RPMI8226 (cell line): ENCODE data around the gene ABI2.

Experiments used
- DNase-seq: peaks from one replicate; pipeline ENCODE4 v3.0.0-alpha.2; 2015

Gene ABI2

DNA sequence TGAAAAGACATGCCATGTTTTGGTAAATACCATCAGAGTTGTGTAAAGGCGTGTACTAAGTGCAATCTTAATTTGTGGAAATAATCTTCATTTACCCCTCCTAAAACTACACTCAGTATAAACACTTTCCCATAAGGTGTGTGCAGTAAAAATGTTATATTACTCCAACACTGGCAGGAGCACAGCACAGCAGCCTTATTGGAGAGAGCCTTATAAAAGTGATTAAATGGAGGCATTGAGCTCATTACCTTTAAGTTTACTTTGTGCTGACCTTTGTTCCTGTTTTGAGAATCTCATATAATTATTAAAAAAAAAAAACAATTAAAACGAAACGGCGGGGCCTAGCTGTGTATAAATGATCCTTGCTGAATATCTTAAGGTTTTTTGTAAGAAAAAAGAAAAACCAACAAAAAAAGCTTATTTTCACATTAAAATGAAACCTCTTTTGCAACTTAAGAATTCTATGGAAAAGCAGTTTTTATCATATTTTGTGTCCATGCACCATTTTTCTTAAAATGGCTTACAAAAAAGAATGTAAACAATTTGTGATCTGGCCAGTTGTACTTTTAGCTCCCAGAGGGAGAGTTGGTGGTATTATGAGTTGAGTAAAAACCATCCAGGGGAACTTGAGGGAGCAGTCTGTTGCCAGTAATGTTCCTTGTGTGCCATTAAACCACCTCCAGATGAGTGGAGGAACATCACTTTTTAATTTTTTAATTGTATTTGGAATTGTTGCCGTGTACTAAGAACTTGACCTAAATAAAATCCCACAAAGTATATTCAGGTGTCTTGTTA, 103.4 kb downstream of the ABI2 start:
- DNase-seq = no peak

DNA sequence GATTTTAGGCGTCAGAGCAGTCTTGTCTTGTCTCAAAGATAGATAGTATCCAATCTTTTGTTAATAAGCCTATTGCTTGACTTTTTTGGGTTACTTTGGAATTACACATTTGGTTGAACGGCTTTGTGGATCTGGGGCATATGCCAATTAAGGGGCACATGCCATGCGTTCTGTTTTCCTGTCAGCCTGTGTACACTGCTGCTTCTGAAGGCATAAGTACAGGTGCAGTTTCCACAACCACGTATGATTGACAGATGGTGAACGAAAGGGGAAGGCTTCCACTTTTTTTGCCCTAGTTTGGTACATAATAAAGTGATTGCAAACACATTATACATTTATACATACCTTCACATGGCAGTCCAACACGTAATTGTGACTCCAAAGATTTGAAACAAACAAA, 104.6 kb downstream of the ABI2 start:
- no peak for DNase-seq

- DNase-seq = no peak
These were observed 108.3 kb downstream of the ABI2 start for GRCh38 chr2:203436496-203436895.

GRCh38 chr2:203437511-203437910, 109.3 kb downstream of the ABI2 start:
- no peak for DNase-seq

- no peak for DNase-seq
These were observed 110.3 kb downstream of the ABI2 start for GRCh38 chr2:203438528-203438927.

- DNase-seq = no peak
These were observed 112.5 kb downstream of the ABI2 start for GRCh38 chr2:203440671-203441070.

- DNase-seq = no peak
These were observed 113.3 kb downstream of the ABI2 start for GRCh38 chr2:203441463-203441862.

GRCh38 chr2:203442463-203442862, 114.3 kb downstream of the ABI2 start:
- no peak for DNase-seq

- no peak for DNase-seq
These were observed 116.5 kb downstream of the ABI2 start for GRCh38 chr2:203444738-203445137.

DNA sequence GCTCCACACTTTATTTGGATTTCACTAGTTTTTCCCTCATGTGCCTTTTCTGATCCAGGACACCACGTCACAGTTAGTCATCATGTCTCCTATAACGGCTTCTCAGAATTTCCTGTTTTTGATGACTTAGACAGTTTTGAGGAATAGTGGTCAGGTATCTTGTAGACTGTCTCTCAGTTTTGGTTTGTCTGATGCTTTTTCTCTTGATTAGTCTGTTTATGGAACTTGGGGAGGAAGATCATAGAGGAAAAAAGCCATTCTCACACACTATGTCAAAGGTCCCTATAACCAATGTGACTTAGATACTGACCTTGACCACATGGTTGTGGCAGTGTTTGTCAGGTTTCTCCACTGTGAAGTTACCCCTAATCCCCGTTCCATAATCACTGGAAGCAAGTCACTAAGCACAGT, 117.9 kb downstream of the ABI2 start:
- no peak for DNase-seq

DNA sequence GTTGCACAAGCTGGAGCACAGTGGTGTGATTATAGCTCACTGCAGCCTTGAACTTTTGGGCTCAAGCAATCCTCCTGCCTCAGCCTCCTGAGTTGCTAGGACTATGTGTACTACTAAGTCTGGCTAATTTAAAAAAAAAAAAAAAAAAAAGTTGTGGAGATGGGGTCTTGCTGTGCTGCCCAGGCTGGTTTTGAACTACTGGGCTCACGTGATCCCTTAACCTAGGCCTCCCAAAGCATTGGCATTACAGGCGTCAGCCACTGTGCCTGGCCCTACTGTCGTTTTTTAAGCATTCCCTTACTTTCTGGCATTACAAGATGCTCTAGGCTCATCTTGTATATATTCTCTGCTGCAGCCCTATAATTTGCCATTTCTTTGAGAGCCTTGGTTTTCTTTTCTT, 118.6 kb downstream of the ABI2 start:
- no peak for DNase-seq

DNA sequence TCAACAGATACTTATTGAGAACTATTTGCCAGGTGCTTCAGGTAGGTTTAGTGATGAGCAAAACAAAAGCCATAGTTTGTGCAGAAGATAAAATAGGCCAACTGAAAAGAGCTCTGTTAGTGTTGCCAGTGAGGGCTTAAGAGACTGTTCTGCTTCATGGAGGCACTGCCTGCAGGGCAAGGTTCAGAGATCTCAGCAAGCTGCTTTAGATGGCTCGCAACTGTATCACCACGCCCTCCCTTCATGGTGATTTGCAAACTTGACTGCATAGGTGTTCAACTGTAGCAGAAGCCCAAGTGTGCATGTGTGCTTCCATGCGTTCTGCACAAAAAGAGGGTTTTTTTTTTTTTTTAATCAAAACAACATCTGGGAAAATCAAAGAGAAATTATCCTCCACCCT, 122.4 kb downstream of the ABI2 start:
- no peak for DNase-seq

DNA sequence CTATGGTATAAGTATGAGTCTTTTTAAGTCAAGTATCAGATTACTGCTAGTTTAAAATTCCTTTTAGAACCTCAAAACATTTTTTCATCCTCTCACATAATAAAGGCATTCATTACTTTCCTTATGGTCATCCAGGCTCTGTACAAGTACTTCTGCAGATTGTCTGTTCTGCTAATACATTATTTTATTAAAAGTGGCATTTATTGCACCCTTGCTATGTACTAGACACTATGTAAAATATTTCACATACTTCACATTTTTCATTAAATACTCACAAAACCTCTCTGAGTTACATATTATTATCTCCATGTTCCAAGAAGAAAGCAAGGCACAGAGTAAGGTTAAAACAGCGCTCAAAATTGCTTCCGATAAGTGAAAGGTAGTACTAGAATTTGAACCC, 122.8 kb downstream of the ABI2 start:
- no peak for DNase-seq

DNA sequence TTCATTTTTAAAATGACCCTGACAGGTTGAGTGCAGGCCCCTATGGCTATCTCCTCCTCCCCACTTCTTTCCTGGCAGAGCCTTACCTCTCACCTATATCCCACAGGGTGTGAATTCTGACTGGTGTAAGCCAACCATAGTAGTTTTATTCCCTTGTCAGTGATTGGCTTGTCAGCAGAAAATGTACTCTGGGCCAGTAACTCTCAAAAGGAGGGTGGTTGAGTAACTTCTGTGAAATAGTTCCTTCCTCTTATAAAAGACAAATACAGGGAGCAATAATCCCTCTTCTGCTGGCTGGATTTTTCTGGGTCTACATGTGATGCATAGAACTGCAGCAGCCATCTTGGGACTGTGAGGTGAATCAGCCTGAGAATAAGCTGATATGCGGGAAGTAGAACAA, 123.5 kb downstream of the ABI2 start:
- DNase-seq = no peak

DNA sequence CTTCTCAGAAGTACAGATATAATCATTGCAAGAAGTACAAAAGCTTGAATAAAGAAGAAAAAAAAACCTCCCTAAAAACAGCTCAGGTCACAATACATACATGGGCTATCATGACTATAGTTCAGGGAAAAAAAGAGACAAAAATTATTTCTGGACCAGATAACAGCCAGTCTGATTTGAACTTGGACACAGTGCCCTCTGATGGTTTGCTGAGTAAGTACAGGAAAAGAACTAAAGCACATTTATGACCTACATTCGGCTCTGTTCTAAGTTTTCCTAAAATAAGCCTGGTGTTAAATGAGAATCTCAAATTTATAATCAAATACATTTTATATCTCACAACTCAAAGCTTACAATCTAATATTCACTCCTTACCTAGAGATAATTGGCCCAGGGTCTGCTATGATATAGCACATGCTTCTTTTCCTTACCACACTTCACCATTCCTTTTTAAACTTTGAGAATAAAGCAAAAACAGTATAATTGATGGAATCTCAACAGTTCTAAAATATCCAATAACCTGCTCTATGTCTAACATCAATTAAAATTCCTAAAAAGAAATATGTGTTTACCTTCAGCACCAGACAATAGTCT, 125.8 kb downstream of the ABI2 start:
- DNase-seq = peak; percentile 55

GRCh38 chr2:203455209-203455608, 127.0 kb downstream of the ABI2 start:
- DNase-seq = no peak

- DNase-seq = no peak
These were observed 133.6 kb downstream of the ABI2 start for GRCh38 chr2:203461746-203462145.

GRCh38 chr2:203462308-203462707, 134.1 kb downstream of the ABI2 start:
- no peak for DNase-seq

DNA sequence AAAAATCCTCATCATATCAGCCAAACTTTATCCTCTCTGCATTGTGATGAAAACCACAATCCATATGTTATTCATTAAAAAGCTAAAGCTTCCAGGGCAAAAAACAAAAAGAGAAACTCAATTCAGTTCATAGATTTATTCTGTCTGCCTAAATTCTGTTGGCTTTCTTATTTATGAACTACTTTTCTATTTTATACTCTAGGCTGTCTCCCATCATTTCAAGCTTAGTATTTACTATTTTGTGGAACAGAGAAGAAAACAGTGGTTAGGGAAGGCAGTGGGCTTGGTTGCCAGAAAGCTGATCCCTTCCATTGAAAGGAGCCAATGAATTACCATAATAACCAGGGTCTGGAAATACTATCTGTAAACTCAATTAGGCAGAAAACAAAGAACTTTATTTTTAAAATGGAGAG, 135.1 kb downstream of the ABI2 start:
- no peak for DNase-seq

DNA sequence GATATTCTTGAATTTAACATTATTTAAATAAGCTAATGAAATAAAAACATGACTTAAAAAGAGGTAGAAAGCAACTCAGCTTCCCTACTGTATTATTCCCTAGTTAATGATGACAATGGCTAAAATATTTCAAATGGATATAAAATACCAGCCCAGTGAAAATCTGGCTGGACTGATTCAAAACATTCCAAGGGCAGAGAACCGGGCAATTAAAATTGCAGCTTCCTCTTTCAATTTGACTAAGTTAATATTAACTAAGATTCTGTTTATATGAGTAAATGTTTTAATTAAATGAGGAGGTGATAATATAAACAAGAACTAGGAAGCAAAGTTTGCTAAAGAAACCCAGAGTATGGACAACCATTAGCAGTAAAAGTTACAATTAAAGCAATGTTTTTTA, 141.4 kb downstream of the ABI2 start:
- no peak for DNase-seq

- no peak for DNase-seq
These were observed 142.2 kb downstream of the ABI2 start for GRCh38 chr2:203470371-203470770.

DNA sequence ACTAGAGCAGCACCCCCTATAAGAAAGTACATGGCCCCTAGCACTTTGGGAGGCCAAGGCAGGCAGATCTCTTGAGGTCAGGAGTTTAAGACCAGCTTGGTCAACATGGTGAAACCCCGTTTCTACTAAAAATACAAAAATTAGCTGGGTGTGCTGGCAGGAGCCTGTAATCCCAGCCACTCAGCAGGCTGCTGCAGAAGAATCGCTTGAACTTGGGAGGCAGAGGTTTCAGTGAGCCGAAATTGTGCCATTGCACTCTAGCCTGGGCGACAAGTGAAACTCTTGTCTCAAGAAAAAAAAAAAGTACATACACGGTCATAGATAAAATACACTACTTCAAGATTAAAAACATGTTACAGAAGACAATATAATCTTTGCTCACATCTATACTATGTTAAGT, 143.1 kb downstream of the ABI2 start:
- no peak for DNase-seq

DNA sequence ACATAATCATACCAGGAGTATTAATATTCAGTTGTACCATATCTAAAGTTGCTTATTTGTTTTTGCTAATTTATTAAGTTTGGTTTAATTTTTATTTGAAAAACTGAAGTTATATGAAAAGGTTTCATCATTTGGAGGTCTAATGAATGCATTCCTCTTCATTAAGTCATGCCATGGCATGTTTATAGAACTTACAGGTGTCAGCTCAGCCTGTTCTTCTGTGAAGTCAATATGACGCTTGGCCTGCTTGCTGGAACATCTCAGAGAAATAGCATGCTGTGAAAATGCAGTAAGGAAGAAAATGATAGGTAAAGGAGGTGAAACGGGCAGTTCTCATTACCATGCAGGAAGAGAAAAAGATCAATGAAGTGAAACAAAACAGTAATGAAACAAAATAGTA, 148.7 kb downstream of the ABI2 start:
- DNase-seq = no peak

GRCh38 chr2:203480623-203481022, 152.4 kb downstream of the ABI2 start:
- no peak for DNase-seq
